HG03354 (cell line): ENCODE results near the gene DDRGK1.
"Not testable (repeated sequence)": the region's sequence is repeated elsewhere in the genome, so short reads cannot be mapped to it uniquely, and the experiment has no call there.

Experiments used
- ATAC-seq: cut with Tn5 transposase; IDR thresholded peaks from one replicate; pipeline ENCODE4 v1.9.1; 2021; ENCODE audit warnings: mild to moderate bottlenecking; ENCODE audit not compliant: unreplicated experiment, poor library complexity, severe bottlenecking

Gene DDRGK1

DNA sequence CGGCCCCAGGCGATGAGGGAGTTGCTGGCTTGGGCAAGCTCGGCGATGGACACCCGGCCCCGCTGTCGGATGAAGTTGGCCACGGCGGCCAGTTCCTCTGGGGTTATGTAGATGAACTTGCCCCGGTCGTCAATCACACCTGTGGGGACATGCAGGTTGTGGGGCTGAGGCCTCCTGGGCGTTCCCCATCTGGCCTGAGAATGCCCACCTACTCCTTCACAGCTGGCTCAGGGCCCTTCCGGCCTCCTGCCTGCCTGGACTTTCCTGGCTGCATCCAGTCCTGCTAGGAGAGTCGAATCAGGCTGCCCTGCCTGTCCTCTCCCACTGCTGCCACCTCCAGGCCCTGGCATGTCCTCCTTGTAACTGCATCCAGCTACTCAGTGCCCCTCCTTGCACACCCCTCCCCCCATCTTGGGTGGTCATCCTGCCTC lies 13.8 kb downstream of the DDRGK1 start:
- no peak for ATAC-seq

DNA sequence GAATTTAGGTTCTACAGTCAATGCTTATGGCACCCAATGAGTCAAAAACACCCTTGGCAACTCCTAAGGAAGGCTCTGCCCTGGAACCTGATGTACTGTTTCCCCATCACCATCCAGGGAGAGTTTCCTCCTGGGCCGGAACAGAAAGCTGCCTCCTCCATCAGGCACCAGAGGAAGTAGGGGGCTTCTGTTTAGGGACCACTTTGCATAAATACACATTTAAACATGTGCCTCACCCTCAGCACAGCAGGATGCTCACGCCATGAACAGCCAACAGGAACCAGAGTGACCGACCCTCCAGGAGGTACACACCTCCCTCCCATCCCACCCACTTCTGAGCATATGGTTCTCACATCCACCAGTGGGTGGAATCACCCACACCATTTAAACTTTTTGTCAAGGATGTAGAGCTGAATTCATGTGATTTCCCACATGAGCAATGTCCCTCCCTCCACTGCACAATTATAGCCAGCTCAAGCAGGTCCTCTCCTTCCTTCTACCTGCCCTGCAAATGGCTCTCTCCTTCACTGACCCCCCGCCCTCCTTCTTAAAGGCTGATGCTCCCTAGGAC lies 14.8 kb downstream of the DDRGK1 start:
- no peak for ATAC-seq

DNA sequence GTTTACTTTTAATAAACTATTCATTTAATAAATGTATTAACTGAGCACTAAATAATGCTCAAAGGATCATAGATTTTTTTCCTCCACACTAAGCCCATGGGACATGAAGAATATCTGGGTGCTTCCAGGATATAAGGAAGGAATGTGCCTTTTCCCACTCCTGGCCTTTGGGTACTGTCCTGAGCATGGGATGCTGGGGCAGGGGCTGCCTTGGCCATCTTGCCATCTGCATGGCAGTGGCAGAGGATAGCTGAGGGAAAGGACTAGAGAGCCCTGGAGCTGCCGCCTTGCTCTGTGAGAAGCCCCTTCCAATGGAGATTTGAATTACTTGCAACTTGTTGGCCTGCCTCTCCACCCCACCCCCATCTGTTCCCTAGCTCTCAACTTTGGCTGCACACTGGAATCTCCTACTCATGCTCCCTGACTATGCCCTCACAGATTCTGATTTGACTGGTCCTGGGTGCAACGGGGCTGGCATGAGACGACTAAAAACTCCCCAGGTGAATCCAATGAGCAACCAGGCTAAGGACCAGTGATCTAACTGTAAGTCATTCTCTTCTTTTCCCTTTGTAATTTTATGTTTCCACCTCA lies 15.6 kb downstream of the DDRGK1 start:
- no peak for ATAC-seq

DNA sequence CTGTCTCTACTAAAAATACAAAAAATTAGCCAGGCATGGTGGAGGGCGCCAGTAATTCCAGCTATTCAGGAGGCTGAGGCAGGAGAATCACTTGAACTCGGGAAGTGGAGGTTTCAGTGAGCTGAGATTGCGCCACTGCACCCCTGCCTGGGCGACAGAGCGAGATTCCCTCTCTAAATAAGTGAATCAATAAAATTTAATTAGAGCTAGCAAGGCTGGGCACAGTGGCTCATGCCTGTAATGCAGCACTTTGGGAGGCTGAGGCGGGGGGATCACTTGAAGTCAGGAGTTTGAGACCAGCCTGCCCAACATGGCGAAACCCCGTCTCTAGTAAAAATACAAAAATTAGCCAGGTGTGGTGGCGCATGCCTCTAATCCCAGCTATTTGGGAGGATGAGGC lies 16.6 kb downstream of the DDRGK1 start:
- ATAC-seq, result not testable (repeated sequence)

DNA sequence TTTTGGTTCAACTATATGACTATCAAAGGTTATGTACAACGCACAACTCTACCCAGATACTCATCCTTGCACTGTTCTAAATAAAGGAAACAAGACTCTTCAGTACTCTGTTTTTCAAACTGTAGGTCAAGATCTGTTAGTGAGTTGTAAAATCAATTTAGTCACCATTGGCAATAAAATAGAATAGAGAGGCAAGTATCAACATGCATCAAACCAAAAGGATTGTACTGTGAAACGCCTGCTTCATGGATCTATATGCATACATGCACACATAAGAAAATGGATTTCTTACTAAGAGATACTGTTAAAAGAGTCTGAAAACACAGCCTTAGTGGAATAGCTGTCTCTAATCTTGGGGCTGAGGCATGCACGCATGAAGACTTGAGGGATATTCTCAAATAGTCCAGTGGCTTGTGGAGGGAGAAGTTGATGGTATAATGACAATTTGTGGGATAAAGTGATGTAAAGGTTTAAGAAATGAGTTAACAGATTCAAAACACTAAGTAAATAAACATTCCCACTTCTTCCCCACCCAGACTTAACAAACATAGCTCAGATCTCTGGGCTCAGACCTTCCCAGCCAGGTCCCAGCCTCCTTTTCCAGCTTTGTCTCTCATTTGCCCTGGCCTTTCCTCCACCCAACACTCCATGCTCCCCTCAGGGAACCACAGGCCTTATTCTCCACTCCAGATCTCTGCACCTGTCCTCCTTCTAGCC lies 20.4 kb downstream of the DDRGK1 start:
- ATAC-seq, result no peak

DNA sequence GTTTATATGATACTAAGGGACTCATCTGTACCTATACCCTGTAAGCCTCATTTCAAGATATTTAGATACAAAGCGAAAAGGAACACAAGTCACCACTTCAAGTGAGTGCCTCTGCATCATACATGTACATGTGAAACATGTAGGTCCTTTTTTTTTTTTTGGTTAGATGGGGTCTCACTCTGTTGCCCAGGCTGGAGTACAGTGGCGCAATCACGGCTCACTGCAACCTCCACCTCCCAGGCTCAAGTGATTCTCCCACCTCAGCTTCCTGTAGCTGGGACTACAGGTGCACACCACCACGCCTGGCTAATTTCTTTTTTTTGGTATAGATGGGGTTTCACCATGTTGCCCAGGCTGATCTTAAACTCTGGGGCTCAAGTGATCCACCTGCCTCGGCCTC lies 22.1 kb downstream of the DDRGK1 start:
- ATAC-seq, result not testable (repeated sequence)

- no peak for ATAC-seq
Observed at GRCh38 chr20:3181270-3181669, 23.2 kb downstream of the DDRGK1 start.

DNA sequence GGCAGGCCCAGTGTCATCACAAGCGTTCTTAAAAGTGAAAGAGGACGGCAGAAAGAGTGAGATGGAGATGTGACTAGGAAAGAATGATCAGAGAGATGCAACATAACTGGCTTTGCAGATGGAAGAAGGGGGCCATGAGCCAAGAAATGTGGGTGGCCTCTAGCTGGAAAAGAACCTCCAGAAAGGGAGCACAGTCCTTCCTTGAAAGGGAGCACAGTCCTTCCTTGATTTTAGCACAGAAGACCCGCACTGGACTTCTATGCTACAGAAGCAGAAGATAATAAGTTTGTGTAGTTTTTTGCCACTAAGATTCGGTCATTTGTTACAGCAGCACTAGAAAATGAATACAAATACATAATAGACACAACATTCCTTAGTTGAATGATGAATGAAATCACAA lies 24.2 kb downstream of the DDRGK1 start:
- no peak for ATAC-seq

- no peak for ATAC-seq
Observed at GRCh38 chr20:3177746-3178485, 26.6 kb downstream of the DDRGK1 start.

DNA sequence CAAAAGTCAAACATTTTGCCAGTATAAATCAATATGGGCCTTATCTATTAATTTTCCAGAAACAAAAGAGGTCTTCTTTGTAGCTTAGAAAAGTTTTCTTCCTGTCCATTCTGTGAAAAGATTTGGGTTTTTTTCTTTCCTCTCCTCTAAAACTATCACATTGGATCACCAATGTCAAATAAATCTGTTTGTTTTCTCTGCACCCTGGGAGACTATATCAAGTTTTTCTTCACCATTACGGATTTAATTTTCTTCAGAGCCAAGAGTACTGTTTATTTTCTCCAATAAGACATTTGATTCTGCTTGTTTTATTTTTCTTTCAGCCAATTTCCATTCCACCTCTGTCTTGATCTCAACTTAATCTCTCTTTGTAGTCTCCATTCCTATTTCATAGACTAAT lies 29.2 kb downstream of the DDRGK1 start:
- ATAC-seq, result no peak

DNA sequence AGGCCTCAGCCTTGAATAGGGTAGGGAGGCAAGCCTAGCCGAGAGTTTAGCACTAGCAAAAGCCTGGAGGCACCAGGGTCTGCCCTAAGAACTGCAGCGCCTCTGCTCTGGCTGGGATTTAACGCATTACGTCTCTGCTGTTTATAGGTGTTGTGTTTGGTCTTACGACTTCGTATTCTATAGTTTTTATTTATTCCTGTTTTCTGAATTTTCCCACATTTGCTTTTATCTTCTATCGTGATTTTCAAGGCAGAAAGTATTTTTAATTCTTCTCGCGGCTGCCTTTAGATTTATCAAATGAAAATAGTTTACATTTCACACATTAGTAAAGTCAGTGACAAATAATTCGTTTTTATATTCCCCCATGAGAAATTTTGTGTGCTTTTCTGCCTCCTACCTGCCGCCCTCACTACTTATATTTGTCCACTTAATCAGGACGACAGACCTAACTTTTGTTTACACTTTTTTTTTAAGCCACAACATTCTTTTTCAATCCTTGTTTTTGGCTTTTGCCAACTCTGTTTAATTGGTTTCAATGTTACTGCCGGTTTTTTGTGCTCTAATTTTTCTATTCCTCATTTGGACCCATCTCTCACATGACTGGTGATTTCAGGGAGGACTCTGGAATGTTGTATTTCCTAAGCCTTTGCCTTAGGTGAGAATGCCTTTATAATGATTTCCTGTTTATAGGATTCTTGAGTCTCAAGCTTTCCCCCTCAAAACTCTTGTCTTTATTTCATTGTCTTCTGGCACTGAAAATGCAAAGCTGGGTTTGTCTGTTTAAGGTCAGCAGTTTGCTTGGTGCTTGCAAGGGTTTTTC lies 29.8 kb downstream of the DDRGK1 start:
- ATAC-seq, result no peak

- ATAC-seq, result peak; percentile 86
Observed at GRCh38 chr20:3173610-3174441, 30.7 kb downstream of the DDRGK1 start.

DNA sequence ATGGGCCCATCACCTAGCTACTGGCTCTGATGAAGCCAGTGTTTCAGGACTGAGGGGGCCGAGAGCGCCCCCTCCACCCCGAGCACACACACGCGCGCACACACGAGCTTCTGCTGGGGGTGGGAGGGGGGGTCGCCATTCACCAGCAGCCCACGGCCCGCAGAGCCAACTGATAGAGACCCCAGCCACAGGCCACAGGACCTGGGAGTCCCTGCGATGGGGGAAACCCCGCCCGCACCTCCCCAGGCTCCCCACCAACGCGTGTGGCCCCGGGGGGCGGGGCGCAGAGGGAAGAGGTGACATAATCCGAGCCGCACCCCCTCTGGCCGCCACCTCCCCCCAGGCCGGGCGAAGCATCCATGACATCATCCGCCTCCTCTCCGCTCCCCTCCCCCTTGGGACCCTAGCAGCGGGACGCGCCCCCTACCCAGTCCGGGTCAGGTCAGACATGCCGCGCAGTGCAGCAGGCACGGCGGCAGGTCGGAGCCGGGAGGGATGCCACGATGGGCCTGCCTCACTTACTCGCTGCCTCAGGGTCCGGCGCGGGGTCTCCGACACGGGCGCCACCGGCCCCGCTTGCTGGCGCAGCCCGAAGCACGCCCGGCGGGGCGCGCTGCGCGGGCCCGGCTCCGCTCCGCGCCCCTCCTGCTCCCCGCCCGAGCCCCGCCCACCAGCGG lies 31.4 kb downstream of the DDRGK1 start, which contains the start of gene LZTS3:
TSS of gene LZTS3 (minus strand) at position 617 of the 677 bp plus-strand sequence. CDS start 6,386 bp downstream, outside the sequence.
- peak; percentile 53 for ATAC-seq

GRCh38 chr20:3172126-3172932 lies 32.2 kb downstream of the DDRGK1 start:
- no peak for ATAC-seq

GRCh38 chr20:3171391-3172125 lies 32.9 kb downstream of the DDRGK1 start:
- no peak for ATAC-seq

- no peak for ATAC-seq
Observed at GRCh38 chr20:3168829-3169590, 35.5 kb downstream of the DDRGK1 start.
